Activated CD8-positive, alpha-beta T cell treated with anti-CD3 and anti-CD28 coated beads for 36 hours (primary cell): ENCODE measurements around the gene ZSCAN10. TPM values are rescaled to one million over a fixed set of nuclear protein-coding genes. Genes with fewer than 3 reads are reported as not detected.

Experiments
- ATAC-seq: fragments of 200-7000 bp; cut with Tn5 transposase; one replicate; pipeline ENCODE4 v1.10.0; 2021; ENCODE audit warnings: mild to moderate bottlenecking, moderate library complexity
- CTCF ChIA-PET: fragments of 350-600 bp; sonication (Branson Sonifier 250); formaldehyde crosslinking; loops from one replicate; lab custom pipeline; 2021; ENCODE audit warnings: antibody characterized with exemption; lab: Charles Lee
- POLR2A ChIA-PET: fragments of 350-600 bp; sonication (Branson Sonifier 250); formaldehyde crosslinking; loops from one replicate; lab custom pipeline; 2021; ENCODE audit warnings: antibody characterized with exemption; lab: Charles Lee
- DNase-seq: peaks from one replicate; pipeline ENCODE4 v3.0.0-alpha.2; 2020
- H3K27ac Mint-ChIP-seq: one replicate; pipeline ENCODE4 v1.8.0; 2021; ENCODE audit warnings: mild to moderate bottlenecking, mixed read lengths
- H3K27me3 Mint-ChIP-seq: one replicate; pipeline ENCODE4 v1.8.0; 2021; ENCODE audit warnings: mixed read lengths
- H3K36me3 Mint-ChIP-seq: one replicate; pipeline ENCODE4 v1.8.0; 2021; ENCODE audit warnings: low read depth, mixed read lengths
- H3K4me1 Mint-ChIP-seq: one replicate; pipeline ENCODE4 v1.8.0; 2021; ENCODE audit warnings: low read depth, mixed read lengths
- H3K4me3 Mint-ChIP-seq: one replicate; pipeline ENCODE4 v1.8.0; 2021; ENCODE audit warnings: mild to moderate bottlenecking, moderate library complexity, mixed read lengths
- H3K9me3 Mint-ChIP-seq: one replicate; pipeline ENCODE4 v1.8.0; 2021; ENCODE audit warnings: mixed read lengths
- CTCF ChIP-seq: fragments of 200-600 bp; IDR thresholded peaks from one replicate; pipeline ENCODE4 v1.8.0; 2022; ENCODE audit warnings: antibody characterized with exemption, mild to moderate bottlenecking
- intact Hi-C: fragments of 100-400 bp; cut with micrococcal nuclease; formaldehyde crosslinking; loops from one replicate; pipeline ENCODE4 v1.10.0; 2022
- total RNA-seq, 2 experiments: library from RNA; stranded (reverse); gene quantifications; one replicate each; pipeline ENCODE4 v1.2.3, GENCODE V29; 2021

ZSCAN10 gene
- total RNA-seq, 2 experiments from 2014 or later: 0.09 to 0.25 TPM

GRCh38 chr16:3129137-3130131 is 30.3 kb upstream of the ZSCAN10 start:
- H3K4me3 Mint-ChIP-seq: peak overlapping the region; percentile 85
- POLR2A ChIA-PET: interaction anchor here (0.6 to 4.0 kb wide), 21 partner anchors 10 to 672 kb away, joined by 3 to 22 read pairs (median 4); partner anchors contain the start of gene ZSCAN10
- ATAC-seq: peak; percentile 77
- peaks cover 42% of the 10 kb centered on the region for H3K4me1 Mint-ChIP-seq
- H3K27me3 Mint-ChIP-seq: no peaks in the 10 kb centered on the region
- peak; percentile 79 for DNase-seq
- H3K27ac Mint-ChIP-seq: peak overlapping the region; percentile 86
- peaks cover 36% of the 10 kb centered on the region for H3K36me3 Mint-ChIP-seq
- H3K9me3 Mint-ChIP-seq: no peaks in the 10 kb centered on the region
- CTCF ChIA-PET: interaction anchor here (0.8 to 11.8 kb wide), 44 partner anchors 8 to 372 kb away, joined by 3 to 376 read pairs (median 6); partner anchors contain the start of genes CLUAP1, HCFC1R1, IL32 and MMP25
- intact Hi-C loops: loop anchor here (5.0 kb wide), 1 partner anchor 37 kb away; no protein-coding TSS in a partner anchor
- TF ChIP-seq CTCF: peak; percentile 96

- H3K9me3 Mint-ChIP-seq: no peaks in the 10 kb centered on the region
- peaks cover 41% of the 10 kb centered on the region for H3K4me1 Mint-ChIP-seq
- H3K27ac Mint-ChIP-seq: peak overlapping the region; percentile 45
- intact Hi-C loops: loop anchor here (2.0 to 5.0 kb wide), 2 partner anchors 35 to 67 kb away; no protein-coding TSS in a partner anchor
- H3K4me3 Mint-ChIP-seq: peak overlapping the region; percentile 32
- ATAC-seq: no peak
- H3K27me3 Mint-ChIP-seq: no peaks in the 10 kb centered on the region
- peaks cover 32% of the 10 kb centered on the region for H3K36me3 Mint-ChIP-seq
- DNase-seq: no peak
- ChIA-PET CTCF (interaction anchor here (0.9 to 11.8 kb wide), 8 partner anchors 9 to 98 kb away, joined by 3 to 376 read pairs (median 26); partner anchors contain the start of genes IL32, ZNF205 and ZSCAN10), POLR2A (interaction anchor here (0.7 to 4.0 kb wide), 8 partner anchors 15 to 68 kb away, joined by 3 to 22 read pairs (median 5); partner anchors contain the start of genes ZNF205 and ZSCAN10)
- no peak for TF ChIP-seq CTCF
Observed at GRCh38 chr16:3127745-3128144, 28.7 kb upstream of the ZSCAN10 start.

- peaks cover 24% of the 10 kb centered on the region for H3K36me3 Mint-ChIP-seq
- ChIA-PET POLR2A (interaction anchor here (0.6 to 2.4 kb wide), 11 partner anchors 8 to 95 kb away, joined by 3 to 5 read pairs (median 3); partner anchors contain the start of genes IL32 and ZSCAN10), CTCF (interaction anchor here (0.9 to 11.8 kb wide), 4 partner anchors 20 to 95 kb away, joined by 3 to 376 read pairs (median 146); partner anchors contain the start of genes IL32, ZNF205 and ZSCAN10)
- H3K27ac Mint-ChIP-seq: peak overlapping the region; percentile 94
- ATAC-seq (peak; percentile 92), DNase-seq (peak; percentile 99)
- H3K27me3 Mint-ChIP-seq: no peaks in the 10 kb centered on the region
- intact Hi-C loops: no loop called here
- H3K9me3 Mint-ChIP-seq: no peaks in the 10 kb centered on the region
- peak overlapping the region; percentile 98 for H3K4me3 Mint-ChIP-seq
- peak; percentile 52 for TF ChIP-seq CTCF
- peaks cover 37% of the 10 kb centered on the region for H3K4me1 Mint-ChIP-seq
Observed at GRCh38 chr16:3123986-3124886, 25.1 kb upstream of the ZSCAN10 start.

GRCh38 chr16:3122926-3123570 is 24.0 kb upstream of the ZSCAN10 start:
- Mint-ChIP-seq H3K4me1 (peaks cover 28% of the 10 kb centered on the region), H3K9me3 (no peaks in the 10 kb centered on the region), H3K36me3 (peaks cover 24% of the 10 kb centered on the region), H3K27ac (peak overlapping the region; percentile 80), H3K4me3 (peak overlapping the region; percentile 98), H3K27me3 (no peaks in the 10 kb centered on the region)
- no peak for ATAC-seq
- ChIA-PET CTCF (interaction anchor here (0.9 to 2.1 kb wide), 9 partner anchors 8 to 95 kb away, joined by 3 to 14 read pairs (median 4); no protein-coding TSS in a partner anchor), POLR2A (interaction anchor here (0.7 to 1.1 kb wide), 3 partner anchors 11 to 92 kb away, joined by 3 to 6 read pairs (median 4); partner anchors contain the start of gene ZNF213)
- TF ChIP-seq CTCF: no peak
- DNase-seq: no peak
- intact Hi-C loops: no loop called here
